ENCODE measurements around the gene FRAT2.
A peak's percentile ranks its signal among the peaks of the same experiment; 100 is the strongest.

FRAT2 gene

DNA sequence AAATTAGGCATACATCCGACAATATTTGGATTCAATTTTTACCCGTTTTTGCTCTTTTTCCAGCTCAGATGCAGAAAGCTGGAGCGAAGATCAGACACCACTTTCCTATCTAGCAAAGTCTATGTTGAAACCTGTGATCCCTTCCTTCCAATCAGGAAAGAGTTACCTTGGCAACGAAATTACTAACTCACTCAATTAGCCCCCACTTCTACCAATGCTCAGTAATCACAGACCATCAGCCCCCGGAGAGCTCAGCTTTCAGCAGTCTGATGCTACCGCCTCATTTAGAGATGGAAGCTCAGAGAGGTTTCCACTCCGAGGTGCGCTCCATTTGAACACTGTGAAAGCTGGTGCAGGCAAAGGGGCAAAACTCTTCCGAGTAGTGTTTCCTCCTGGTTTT lies 8.8 kb downstream of the FRAT2 start:
- DNase-seq (ENCODE audit: low read depth in 2 of 2), result no peak

DNA sequence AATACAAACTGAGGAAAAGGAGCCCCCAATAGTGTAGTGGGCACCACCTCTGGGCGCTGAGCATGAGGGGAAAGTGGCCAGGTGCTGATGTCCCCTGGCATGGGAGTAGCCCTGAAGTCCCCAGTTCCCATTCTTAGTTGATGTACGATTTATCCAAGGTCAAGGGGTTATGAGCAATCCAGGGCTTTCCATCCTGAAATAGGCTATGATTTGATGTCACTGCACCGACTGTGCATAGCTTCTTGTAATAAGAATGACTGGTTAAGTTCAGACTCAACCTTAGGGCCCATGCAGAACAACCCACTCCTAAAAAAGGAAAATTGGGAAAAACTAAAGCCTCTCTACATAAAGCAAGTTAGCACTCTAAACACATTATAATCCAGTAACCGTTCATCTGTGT lies 11.0 kb downstream of the FRAT2 start:
- no peak for DNase-seq (ENCODE audit: low read depth in 2 of 2)

DNA sequence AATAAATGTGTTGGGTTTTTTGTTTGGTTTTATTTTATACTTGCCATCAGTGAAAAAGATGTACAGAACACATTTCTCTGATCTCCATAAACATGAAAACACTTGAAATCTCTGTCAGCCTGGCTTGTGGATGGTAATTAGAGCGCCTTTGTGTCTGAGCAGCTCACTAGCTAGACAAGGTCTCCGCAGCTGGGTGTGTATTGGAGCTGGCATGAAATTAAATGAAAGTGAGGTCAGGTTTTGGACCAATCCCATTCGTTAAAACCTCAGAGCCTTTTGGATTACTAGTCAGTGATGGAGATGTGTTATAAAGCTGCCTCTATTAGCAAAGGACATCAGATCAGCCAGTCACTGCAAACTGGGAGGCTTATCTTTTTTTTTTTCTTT lies 12.7 kb downstream of the FRAT2 start:
- DNase-seq (ENCODE audit: low read depth in 2 of 2), result no peak

GRCh38 chr10:97321032-97321803 lies 13.3 kb downstream of the FRAT2 start:
- no peak for DNase-seq (ENCODE audit: low read depth in 2 of 2)

DNA sequence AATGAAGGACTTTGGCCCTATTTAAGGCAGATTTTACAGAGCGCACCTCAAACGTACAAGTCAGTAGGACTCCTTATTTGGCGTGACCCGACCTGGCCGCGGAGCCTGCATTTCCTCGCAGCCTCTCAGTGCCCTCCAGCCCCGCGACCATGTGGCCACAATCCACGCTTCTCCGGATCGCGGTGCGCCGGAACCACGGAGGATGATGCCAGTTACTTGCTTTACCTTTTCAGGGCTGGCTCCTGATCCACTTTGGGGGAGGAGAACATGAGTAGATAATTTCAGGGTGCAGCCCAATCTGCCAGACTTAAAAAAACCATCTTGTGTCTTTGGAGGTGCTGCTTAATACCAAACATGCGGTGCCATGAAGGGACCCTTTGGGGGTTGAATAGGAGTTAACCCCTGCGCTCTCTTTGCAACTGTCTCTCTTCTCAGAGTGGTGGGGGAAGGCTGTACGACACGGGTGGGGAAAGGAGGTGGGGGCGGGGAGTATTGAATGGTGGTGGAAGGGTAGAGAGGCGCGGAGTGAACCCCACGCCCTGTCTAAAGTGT lies 14.0 kb downstream of the FRAT2 start:
- DNase-seq (ENCODE audit: low read depth in 2 of 2), result no peak

DNA sequence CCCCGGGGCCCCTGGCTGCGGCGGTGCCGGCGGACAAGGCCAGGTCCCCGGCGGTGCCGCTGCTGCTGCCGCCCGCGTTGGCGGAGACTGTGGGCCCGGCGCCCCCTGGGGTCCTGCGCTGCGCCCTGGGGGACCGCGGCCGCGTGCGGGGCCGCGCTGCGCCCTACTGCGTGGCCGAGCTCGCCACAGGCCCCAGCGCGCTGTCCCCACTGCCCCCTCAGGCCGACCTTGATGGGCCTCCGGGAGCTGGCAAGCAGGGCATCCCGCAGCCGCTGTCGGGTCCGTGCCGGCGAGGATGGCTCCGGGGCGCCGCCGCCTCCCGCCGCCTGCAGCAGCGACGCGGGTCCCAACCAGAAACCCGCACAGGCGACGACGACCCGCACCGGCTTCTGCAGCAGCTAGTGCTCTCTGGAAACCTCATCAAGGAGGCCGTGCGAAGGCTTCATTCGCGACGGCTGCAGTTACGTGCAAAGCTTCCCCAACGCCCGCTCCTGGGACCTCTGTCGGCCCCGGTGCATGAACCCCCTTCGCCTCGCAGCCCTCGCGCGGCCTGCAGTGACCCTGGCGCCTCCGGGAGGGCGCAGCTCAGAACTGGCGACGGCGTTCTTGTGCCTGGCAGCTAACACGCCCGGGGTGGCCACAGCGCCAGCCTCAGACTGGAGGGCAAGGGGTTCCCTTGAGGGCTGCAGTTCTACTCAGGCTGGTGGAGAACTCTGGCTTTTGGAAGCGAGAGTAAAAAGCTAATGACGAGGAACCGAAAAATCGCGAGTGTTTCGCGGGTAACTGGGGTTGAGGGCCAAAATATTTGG lies 14.7 kb downstream of the FRAT2 start:
- peak in 1 of 2 experiments; percentile 51 for DNase-seq (ENCODE audit: low read depth in 2 of 2)

- peak; percentile 72 to 86 for DNase-seq (ENCODE audit: low read depth in 2 of 2)
These were observed 15.5 kb downstream of the FRAT2 start, which contains the start of gene FRAT1 for GRCh38 chr10:97318772-97319651. FRAT1 (plus strand) TSS chr10:97319271; CDS start chr10:97319454, 183 bp downstream.

DNA sequence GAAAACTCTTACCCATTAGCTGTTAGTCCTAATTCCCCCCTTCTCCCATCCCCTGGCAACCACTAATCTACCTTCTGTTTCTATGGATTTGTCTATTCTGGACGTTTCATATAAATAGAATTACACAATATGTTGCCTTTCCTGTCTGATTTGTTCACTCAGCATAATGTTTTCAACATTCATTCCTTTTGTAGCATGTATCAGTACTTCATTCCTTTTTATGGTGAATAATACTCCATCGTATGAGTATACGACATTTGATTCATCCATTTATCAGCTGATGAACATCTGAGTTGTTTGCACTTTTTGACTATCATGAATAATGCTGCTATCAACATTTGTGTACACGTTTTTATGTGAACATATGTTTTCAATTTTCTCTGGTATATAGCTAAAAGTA lies 19.9 kb downstream of the FRAT2 start:
- no peak for DNase-seq (ENCODE audit: low read depth in 2 of 2)

DNA sequence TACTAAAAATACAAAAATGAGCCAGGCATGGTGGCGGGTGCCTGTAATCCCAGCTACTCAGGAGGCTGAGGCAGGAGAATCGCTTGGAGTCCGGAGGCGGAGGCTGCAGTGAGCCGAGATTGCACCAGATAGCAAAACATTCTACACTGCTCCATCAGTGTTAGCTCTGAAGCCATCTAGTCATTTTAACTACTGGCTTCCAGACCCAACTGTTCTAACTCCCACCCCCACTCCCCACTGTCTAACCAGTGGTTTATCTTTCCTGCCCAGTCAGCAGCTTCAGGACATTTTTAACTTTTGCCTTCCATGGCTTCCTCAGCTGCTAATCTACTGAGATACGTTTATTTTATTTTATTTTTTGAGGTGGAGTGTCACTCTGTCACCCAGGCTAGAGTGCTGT lies 21.6 kb downstream of the FRAT2 start:
- no peak for DNase-seq (ENCODE audit: low read depth in 2 of 2)

DNA sequence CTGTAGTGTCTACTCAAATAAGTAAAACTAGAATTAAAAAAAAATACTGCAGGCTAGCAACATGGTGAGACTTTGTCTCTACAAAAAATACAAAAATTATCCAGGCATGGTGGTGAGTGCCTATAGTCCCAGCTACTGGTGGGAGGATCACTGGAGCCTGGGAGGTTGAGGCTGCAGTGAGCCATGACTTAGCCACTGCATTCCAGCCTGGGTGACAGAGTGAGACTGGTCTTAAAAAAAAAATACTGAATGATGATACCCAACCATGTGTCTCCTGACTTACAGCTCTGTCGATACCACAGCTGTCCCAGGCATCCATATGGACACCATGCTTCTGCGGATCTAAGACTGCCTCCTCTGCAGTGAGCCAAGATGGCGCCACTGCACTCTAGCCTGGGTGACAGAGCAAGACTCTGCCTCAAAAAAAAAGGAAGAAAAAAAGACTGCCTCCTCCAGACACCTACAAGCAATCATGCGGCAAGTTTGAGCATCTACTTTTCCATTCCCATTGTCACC lies 23.4 kb downstream of the FRAT2 start:
- no peak for DNase-seq (ENCODE audit: low read depth in 2 of 2)

DNA sequence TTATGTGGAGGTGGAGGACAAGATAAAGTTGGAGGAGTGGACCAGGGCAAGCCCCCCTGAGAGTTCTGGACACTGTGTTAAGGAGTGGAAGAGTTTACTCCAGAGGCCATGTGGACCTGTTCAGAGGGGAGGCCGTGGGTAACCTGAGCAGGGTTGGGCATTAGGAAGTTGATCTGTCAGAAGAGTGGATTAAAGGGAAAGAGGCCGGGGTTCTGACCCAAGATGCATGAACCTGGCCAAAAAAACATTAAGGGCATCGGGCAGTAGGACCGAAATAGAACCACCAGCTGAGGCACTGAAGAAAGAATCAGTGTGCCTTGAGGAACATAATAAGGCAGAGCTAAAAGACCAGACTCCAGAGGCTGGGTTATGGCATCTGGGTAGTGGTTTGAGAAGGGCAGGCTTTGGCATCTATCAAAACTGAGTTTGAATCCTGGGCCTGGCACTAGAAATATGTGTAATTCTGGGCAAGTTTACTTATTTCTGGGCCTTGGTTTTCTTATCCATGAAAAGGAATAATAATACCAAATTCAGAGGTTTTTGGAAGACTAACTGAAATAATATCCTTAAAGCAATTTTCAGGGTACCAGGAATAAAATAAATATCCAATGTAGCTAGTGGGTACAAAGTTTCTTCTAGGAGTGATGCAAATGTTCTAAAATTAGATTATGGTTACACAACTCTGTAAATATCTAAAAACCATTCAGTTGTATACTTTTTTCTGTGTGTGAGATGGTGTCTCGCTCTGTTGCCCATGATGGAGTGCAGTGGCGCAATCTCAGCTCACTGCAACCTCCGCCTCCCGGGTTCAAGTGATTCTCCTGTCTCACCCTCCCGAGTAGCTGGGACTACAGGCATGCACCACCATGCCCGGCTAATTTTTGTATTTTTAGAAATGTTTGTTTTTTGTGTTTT lies 26.4 kb downstream of the FRAT2 start:
- no peak for DNase-seq (ENCODE audit: low read depth in 2 of 2)

DNA sequence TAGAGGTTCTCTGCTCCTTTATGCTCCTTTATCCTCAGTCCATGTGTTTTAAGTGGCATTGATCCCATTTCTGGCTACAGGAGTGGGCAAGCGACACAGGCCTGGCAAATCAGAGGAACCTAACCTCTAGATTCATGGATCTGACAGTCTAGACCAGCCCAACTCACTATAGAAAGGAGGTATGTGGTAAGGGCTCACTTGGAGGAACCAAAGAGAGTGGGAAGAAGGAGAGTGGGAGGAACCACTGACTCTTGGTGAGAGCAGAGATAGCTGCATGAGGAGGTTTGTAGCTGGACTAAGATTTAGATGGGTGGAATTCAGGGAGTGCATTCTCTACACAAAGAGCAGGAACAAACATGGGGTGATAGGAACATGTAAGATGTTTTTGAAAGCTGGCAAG lies 27.1 kb downstream of the FRAT2 start:
- no peak for DNase-seq (ENCODE audit: low read depth in 2 of 2)

DNA sequence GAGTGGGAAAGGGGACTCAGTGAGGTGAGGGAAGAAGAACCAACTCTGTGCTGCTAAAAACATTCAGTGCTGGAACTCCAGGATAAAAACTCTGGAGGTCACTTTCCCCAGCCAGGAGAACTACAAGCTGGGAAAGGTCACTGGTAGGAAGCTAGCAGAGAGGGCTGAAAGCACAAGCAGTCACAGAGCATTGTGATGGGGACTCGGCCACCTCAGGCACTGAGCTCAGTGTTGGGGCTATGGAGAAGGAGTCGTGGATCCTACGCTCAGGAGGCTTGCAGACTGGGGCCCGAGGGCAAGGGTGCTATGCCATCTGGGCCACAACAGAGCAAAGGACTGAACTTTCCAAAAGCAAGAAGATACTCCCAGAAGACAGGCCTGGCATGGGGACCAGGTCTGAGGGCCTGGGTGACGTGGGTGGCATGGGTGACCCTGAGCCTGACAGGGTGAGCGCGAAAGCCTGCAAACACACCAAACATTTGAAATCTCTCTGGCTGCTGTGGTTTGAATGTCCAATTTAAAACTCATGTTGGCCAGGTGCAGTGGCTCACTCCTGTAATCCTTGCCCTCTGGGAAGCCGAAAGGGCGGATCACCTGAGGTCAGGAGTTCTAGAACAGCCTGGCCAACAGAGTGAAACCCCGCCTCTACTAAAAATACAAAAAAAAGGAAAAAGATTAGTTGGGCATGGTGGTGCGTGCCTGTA lies 32.3 kb downstream of the FRAT2 start:
- DNase-seq (ENCODE audit: low read depth in 2 of 2), result no peak

- no peak for DNase-seq (ENCODE audit: low read depth in 2 of 2)
These were observed 33.5 kb downstream of the FRAT2 start for GRCh38 chr10:97300980-97301379.

- no peak for DNase-seq (ENCODE audit: low read depth in 2 of 2)
These were observed 36.3 kb downstream of the FRAT2 start for GRCh38 chr10:97298223-97298571.

DNA sequence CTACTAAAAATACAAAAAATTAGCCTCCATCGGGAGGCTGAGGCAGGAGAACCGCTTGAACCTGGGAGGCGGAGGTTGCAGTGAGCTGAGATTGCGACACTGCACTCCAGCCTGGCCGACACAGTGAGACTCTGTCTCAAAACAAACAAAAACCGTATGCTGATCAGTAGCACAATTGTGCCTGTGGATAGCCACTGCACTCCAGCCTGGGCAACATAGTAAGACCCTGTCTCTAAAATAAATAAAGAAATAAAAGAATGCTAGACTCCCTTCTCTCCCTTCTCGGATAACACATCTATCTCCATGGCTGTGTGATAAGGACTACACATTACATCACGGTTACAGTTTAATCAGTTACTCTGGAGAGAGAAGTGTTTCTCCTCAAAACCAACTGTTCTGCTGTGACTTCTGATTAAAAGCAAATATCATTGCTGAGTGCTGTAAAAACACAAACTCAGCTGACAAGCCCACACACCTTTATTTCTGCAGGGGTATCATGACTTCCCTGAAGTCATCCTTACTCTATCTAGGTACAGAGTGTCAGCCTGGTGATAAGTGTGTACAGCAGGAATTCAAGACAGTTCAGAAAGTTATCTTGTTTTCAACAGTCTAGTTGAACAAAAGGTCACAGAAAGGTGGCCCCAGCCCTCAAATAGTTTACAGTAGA lies 36.8 kb downstream of the FRAT2 start:
- no peak for DNase-seq (ENCODE audit: low read depth in 2 of 2)

DNA sequence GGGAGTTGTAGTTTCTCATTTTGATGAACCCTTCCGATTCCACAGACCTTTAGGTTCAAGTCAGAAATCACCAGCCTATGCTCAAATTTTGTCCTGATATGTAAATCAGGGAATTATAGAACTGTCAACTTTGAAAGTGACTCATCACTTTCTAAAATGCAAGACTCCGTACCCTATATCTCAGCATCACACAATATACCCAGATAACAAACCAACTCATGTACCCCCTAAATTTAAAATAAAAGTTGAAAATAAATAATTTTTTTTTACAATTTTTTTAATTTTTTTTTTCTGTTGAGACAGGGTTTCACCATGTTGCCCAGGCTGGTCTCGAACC lies 41.7 kb downstream of the FRAT2 start:
- no peak for DNase-seq (ENCODE audit: low read depth in 2 of 2)

DNA sequence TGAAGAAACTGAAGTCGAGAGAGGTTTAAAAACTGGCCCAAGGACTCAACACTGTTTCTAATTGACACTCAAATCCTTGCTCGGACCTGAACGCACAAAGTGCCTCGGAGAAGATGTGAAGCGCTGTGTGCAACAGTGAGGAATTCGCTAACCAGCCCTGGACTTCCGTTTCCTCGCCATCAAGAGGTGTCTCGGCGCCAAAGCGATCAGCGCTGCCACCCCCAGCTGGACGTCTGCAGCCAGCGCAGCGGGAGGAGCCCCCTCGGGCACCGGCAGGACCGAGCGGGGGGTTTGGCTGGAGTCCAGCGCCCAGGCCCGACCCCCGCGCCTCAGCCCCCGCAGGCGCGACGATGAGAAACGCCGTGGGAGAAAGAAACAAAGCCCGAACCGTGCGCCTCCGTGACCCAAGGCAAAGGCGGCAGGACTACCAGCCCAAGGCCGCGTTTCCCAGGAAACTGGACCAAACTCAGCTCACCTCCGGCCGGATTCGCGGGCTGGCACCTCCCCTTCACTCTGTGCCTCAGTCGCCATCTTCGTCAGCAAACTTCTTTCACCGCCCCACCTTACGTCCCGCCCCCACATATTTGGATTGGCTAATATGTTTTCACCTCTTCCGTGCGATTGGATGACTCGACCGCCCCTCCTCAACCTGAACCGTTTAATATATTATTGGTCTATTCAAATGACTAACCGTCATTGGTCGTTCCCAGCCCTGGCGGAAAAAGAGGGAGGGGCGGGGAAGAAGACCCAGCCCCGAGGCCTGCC lies 42.2 kb downstream of the FRAT2 start, which contains the start of gene ARHGAP19:
Gene ARHGAP19 (minus strand): TSS at position 541 of the 765 bp plus-strand sequence. CDS start 10 bp downstream, at position 531.
- DNase-seq (ENCODE audit: low read depth in 2 of 2), result peak; percentile 83 to 90
